Peyer's patch (tissue), 4 donors: ENCODE measurements around the gene COG5. TPM values are rescaled to one million over a fixed set of nuclear protein-coding genes. Genes with fewer than 3 reads are reported as not detected.

ENCODE experiments used
- DNase-seq, 3 donors: peaks; one replicate each; pipeline ENCODE4 v3.0.0-alpha.2; 2017 to 2019
- H3K27ac ChIP-seq, 4 donors: fragments of 200-600 bp; sonication (generic); one replicate each; pipeline ENCODE4 v1.5.1; 2016 to 2019
- H3K27me3 ChIP-seq, 2 donors: fragments of 200-600 bp; sonication (generic); one replicate each; pipeline ENCODE4 v1.5.1; 2019
- H3K36me3 ChIP-seq, 3 donors: fragments of 200-600 bp; sonication (generic); one replicate each; pipeline ENCODE4 v1.5.1; 2016 to 2019
- H3K4me1 ChIP-seq, 4 donors: fragments of 200-600 bp; sonication (generic); one replicate each; pipeline ENCODE4 v1.5.1; 2016 to 2019
- H3K4me3 ChIP-seq, 4 donors: fragments of 200-600 bp; sonication (generic); 1 replicate in 3 of 4; 2 replicates in 1 of 4; pipeline ENCODE4 v1.5.1; 2016 to 2019; ENCODE audit warnings: mild to moderate bottlenecking in 1 of 4
- H3K9me3 ChIP-seq, 4 donors: fragments of 200-600 bp; sonication (generic); one replicate each; pipeline ENCODE4 v1.5.1; 2016 to 2019; ENCODE audit warnings: mild to moderate bottlenecking in 1 of 4
- POLR2A ChIP-seq, 2 donors: fragments of 450-650 bp; IDR thresholded peaks; one replicate each; pipeline ENCODE4 v1.5.1; 2017; ENCODE audit warnings: antibody characterized with exemption in 2 of 2, mild to moderate bottlenecking in 2 of 2, moderate library complexity in 2 of 2
- total RNA-seq, 4 donors: library from RNA; depleted of rRNA; stranded (reverse); fragments of >200 nt; gene quantifications; one replicate each; pipeline ENCODE4 v1.1.0, GENCODE V29; 2016
- TF ChIP-seq, protein P1 (sequence below), 6 experiments: fragments of 450-650 bp in 4 of 6; fragments of 200-600 bp in 2 of 6; sonication (generic) in 1 of 6; IDR thresholded peaks; one replicate each; pipeline ENCODE4 v1.5.1; 2017 to 2019; ENCODE audit warnings: antibody characterized with exemption in 6 of 6, mild to moderate bottlenecking in 3 of 6, moderate library complexity in 1 of 6

The COG5 gene
- total RNA-seq, 4 donors from 2014 or later, result 31.1 to 175 (median 68.0) TPM

DNA sequence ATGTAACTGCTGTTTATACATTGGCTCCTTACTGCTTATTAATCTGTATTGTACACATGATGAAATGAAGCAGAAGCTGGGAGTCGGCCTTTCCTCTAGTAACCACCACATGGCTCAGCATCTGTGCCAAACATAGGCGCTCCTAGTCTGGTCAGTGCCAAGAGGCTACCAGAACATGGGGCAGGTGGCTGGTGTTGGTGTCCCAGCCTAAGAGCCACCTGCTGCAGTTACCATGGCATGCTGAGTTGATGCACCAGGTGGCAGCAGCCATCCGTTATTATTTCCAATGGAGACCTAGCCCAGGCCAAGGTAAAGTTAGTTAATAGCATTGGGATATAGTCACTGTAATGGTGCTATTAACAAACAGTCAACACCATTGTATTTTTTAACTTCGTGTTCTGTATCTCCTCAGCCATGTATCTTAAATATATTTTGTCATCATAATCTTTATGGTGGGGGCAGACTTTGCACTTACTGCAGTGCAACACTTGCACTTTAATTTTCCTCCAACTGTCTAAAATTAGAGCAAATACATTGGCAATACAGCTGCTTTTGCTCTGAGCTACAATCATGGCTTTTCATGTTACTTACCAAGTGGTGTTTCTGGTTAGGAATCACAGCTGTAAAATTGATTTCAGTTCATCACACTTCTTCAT lies 361.8 kb downstream of the COG5 start:
- TF ChIP-seq, protein P1, sequence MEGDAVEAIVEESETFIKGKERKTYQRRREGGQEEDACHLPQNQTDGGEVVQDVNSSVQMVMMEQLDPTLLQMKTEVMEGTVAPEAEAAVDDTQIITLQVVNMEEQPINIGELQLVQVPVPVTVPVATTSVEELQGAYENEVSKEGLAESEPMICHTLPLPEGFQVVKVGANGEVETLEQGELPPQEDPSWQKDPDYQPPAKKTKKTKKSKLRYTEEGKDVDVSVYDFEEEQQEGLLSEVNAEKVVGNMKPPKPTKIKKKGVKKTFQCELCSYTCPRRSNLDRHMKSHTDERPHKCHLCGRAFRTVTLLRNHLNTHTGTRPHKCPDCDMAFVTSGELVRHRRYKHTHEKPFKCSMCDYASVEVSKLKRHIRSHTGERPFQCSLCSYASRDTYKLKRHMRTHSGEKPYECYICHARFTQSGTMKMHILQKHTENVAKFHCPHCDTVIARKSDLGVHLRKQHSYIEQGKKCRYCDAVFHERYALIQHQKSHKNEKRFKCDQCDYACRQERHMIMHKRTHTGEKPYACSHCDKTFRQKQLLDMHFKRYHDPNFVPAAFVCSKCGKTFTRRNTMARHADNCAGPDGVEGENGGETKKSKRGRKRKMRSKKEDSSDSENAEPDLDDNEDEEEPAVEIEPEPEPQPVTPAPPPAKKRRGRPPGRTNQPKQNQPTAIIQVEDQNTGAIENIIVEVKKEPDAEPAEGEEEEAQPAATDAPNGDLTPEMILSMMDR (IDR thresholded peaks at IDR 0.05), result peak in 4 of 6 experiments; percentile 23 to 62 (median 59)
- TF ChIP-seq POLR2A (IDR thresholded peaks at IDR 0.05), result no peak
- H3K27me3 ChIP-seq, result no peaks in the 10 kb centered on the region
- no peaks in the 10 kb centered on the region for H3K4me1 ChIP-seq
- H3K4me3 ChIP-seq, result no peak overlapping the region
- no peak overlapping the region for H3K27ac ChIP-seq
- peaks cover 0 to 92% (median 0%) of the 10 kb centered on the region in 3 donors for H3K36me3 ChIP-seq
- peak in 2 of 3 donors; percentile 61 to 70 for DNase-seq
- no peaks in the 10 kb centered on the region for H3K9me3 ChIP-seq

DNA sequence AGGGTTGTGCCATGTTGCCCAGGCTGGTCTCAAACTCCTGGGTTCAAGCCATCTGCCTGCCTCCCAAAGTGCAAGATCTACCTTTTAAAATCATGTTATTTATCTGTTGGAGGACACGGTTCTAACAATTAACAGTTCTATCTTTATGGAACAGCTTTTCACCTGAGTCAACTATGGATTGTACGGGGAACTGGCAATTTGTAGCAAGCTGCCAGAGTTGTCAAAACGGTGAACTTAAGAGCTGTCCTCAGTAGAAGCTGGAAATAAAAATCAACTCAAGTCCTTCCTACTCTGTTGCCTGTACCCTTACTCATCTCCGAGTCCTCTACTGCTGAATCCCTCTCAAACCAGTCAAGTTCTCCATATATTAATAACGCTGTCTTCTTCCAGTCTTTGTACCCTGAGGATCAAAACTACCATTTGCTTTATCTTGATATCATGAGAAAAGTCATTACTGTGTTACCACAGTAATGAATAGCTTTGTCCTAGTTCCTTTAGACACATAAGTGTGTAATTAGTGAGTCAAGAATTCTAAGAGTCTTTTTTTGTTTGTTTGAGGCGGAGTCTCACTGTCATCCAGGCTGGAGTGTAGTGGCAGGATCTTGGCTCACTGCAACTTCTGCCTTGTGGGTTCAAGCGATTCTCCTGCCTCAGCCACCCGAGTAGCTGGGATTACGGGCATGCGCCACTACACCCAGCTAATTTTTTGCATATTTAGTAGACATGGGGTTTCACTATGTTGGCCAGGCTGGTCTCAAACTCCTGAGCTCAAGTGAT lies 366.7 kb downstream of the COG5 start:
- H3K9me3 ChIP-seq, result no peaks in the 10 kb centered on the region
- no peak overlapping the region for H3K4me3 ChIP-seq
- DNase-seq, result no peak
- H3K27ac ChIP-seq, result no peak overlapping the region
- TF ChIP-seq, protein P1 (IDR thresholded peaks at IDR 0.05), result no peak
- TF ChIP-seq POLR2A (IDR thresholded peaks at IDR 0.05), result no peak
- no peaks in the 10 kb centered on the region for H3K4me1 ChIP-seq
- no peaks in the 10 kb centered on the region for H3K27me3 ChIP-seq
- H3K36me3 ChIP-seq, result peaks cover 0 to 99% (median 0%) of the 10 kb centered on the region in 3 donors

DNA sequence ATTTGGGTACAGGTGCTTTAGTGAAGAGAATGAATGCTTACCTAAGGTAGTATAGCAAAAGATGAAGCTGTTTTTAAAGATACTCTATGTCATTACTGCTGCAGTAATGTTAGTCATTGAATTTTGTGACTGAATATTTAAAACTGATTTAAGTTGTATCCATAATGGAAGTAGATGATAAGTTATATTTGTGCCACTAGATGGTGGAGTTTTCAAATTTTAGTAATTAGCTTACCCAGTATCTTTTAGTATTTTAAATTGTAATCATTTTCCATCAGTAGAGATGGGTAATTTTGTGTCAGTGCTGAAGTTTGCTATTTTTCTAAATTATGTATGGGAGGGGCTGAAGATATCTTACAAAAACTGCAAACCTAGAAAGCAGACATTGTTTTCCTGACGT lies 369.7 kb downstream of the COG5 start:
- Histone ChIP-seq H3K9me3 (no peaks in the 10 kb centered on the region), H3K36me3 (peaks cover 0 to 100% (median 0%) of the 10 kb centered on the region in 3 donors), H3K27ac (no peak overlapping the region), H3K27me3 (no peaks in the 10 kb centered on the region), H3K4me1 (no peaks in the 10 kb centered on the region), H3K4me3 (no peak overlapping the region)
- TF ChIP-seq, protein P1 (IDR thresholded peaks at IDR 0.05), result no peak
- TF ChIP-seq POLR2A (IDR thresholded peaks at IDR 0.05), result no peak
- no peak for DNase-seq

DNA sequence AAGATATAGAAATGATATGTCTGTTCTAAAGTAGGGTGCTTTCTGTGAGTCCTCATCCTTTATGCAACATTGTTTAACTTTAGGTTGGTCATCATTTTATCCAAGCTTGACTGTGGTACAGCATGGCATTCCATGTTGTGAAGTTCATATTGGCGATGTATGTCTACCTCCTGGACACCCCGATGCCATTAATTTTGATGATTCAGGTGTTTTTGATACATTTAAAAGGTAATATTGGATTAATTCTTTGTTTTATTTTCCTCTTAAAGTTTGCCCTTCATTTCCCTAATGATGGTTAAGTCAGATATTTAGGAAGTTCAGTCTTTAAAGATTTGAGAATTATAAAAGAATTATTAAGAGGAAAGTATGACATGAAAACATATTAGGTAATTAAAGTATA lies 373.6 kb downstream of the COG5 start:
- Histone ChIP-seq H3K9me3 (no peaks in the 10 kb centered on the region), H3K4me1 (no peaks in the 10 kb centered on the region), H3K36me3 (peaks cover 0 to 100% (median 0%) of the 10 kb centered on the region in 3 donors), H3K27me3 (no peaks in the 10 kb centered on the region), H3K4me3 (no peak overlapping the region), H3K27ac (no peak overlapping the region)
- no peak for DNase-seq
- TF ChIP-seq, protein P1 (IDR thresholded peaks at IDR 0.05), result no peak
- no peak for TF ChIP-seq POLR2A (IDR thresholded peaks at IDR 0.05)

DNA sequence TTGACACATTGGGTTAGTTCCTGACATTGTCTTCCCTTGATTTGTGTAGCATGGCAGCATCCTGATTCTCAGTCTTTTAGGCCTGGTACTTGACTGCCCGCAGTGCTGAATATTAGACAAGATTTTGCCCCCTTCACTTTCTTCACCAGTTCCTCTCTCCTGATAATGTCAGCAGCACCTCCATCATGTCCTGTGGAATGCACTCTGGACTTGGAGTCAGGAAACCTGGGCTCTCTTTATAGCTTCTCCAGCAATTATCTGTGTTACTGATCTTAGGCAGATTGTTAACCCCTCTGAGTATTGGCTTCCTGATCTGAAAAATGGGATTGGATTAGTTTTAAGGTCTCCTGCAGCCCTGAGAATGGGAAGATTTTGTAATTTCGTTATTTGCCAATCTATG lies 375.9 kb downstream of the COG5 start:
- H3K27ac ChIP-seq, result no peak overlapping the region
- no peak for DNase-seq
- H3K36me3 ChIP-seq, result peaks cover 0 to 100% (median 0%) of the 10 kb centered on the region in 3 donors
- H3K4me3 ChIP-seq, result no peak overlapping the region
- no peaks in the 10 kb centered on the region for H3K27me3 ChIP-seq
- no peak for TF ChIP-seq POLR2A (IDR thresholded peaks at IDR 0.05)
- TF ChIP-seq, protein P1 (IDR thresholded peaks at IDR 0.05), result no peak
- no peaks in the 10 kb centered on the region for H3K9me3 ChIP-seq
- H3K4me1 ChIP-seq, result no peaks in the 10 kb centered on the region
